ENCODE results near the gene GET3. TPM values are rescaled to one million over a fixed set of nuclear protein-coding genes. Genes with fewer than 3 reads are reported as not detected.

Gene GET3
- total and polyA plus RNA-seq, 2 of the 4 experiments (the other 2 are of a cell fraction), result 129 to 152 TPM

DNA sequence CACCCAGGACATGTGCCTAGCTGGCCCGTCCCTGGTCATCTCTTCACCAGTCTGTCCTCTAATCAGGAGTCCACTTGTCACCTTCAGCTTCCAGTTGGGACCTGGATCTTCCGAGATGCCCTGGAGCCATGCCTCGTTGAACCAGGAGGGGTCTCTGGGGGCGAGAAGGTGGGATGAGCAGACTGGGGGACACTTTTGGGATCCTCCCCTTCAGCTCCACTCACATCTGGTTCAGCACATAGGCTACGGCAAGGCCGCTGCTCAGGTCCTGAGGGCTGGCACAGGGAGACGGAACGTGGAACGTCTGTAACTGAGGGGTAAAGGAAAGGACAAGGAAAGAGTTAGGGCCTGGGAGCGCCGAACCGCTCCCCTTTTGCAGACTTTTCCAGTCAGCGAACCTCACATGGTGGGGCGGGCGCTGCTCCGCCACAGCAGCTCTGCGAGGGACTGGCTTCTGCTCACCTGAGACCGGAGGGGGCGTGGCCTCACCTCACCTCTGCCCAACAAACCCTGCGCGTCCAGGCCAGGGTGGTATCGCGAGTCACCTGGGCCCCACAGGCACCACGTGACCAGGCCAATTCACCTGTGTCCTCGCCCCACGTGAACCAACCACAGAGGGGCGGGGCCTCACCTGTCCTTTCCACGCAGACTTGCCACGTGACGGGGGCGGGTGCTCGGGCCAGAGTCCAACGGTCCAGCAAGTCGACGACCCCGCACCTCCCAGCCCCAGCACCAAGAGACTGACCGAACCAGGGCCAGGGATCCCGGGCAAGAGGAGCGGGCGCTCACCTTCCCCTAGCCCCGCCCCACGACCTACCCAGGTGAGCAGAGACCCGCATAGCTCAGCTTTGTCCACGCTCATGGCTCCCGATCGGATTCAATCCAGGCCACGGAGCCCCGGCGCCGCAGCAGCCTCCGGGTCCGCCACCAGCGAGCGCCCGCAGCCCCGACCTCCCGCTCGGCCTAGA lies 37.6 kb downstream of the GET3 start, which contains the start of gene HOOK2:
Gene HOOK2 (minus strand): TSS at position 965 of the 968 bp plus-strand sequence. CDS start 103 bp downstream, at position 862.
- Histone ChIP-seq H3K14ac (replicated peaks; ENCODE audit: low read depth, low read length) (peak within 1 kb of the TSS; percentile 65), H3K9me1 (ENCODE audit: insufficient read depth, low read length) (peaks cover 18% of the 10 kb centered on the region), H3K4me2 (ENCODE audit: low read depth, low read length) (peak within 1 kb of the TSS; percentile 79), H3K27me3 (ENCODE audit: control insufficient read depth, insufficient read depth, low read length) (no peaks in the 10 kb centered on the region), H3K23ac (ENCODE audit: low read depth, low read length) (0 out of 2 replicates have a peak within 1 kb of the TSS, but pooled peaks have one; percentile 52), H3K9me3 (ENCODE audit: control insufficient read depth, insufficient read depth, low read length) (no peaks in the 10 kb centered on the region), H2BK15ac (ENCODE audit: low read depth, low read length) (peak within 1 kb of the TSS; percentile 21; the same call in 1 of the 3 replicates), H2BK20ac (ENCODE audit: low read depth, low read length) (0 out of 2 replicates have a peak within 1 kb of the TSS, but pooled peaks have one; percentile 73), H3K56ac (ENCODE audit: extremely low read depth, insufficient read depth, low read length) (no peak within 1 kb of the TSS), H3K4me1 (ENCODE audit: control insufficient read depth, insufficient read depth, low read length) (peaks cover 17% of the 10 kb centered on the region), H2AK9ac (replicated peaks; ENCODE audit: low read depth, low read length, poor library complexity) (peak within 1 kb of the TSS; percentile 95), H3K4me3 (ENCODE audit: insufficient read depth, low read depth, low read length) (peak within 1 kb of the TSS; percentile 75), H3K9ac (ENCODE audit: low read depth, low read length) (peak within 1 kb of the TSS; percentile 71), H2AK5ac (ENCODE audit: low read depth, low read length) (peak within 1 kb of the TSS; percentile 94), H2BK5ac (ENCODE audit: low read depth, low read length, poor library complexity, severe bottlenecking) (peak within 1 kb of the TSS; percentile 37), H3K4ac (ENCODE audit: low read depth, low read length) (peak within 1 kb of the TSS; percentile 91), H3K79me1 (ENCODE audit: low read depth in 1 of 2, low read length in 2 of 2) (peaks cover 0 to 32% of the 10 kb centered on the region in 2 experiments; a peak in 3 of 4 replicates), H2AFZ (replicated peaks; ENCODE audit: low read length, poor library complexity) (peak within 1 kb of the TSS; percentile 97), H4K8ac (ENCODE audit: low read depth in 2 of 2, low read length in 2 of 2) (peak within 1 kb of the TSS; percentile 31 to 95; a peak in 3 of 4 replicates), H3K18ac (ENCODE audit: low read depth, low read length) (peak within 1 kb of the TSS; percentile 33), H2BK120ac (ENCODE audit: low read depth, low read length) (peak within 1 kb of the TSS; percentile 81), H4K91ac (ENCODE audit: insufficient read depth, low read depth, low read length) (peak within 1 kb of the TSS; percentile 81), H4K5ac (ENCODE audit: low read depth, low read length) (peak within 1 kb of the TSS; percentile 43), H3K36me3 (ENCODE audit: control insufficient read depth, insufficient read depth, low read length) (no peaks in the 10 kb centered on the region; the same call in 1 of the 2 replicates), H3K27ac (ENCODE audit: insufficient read depth, low read length) (peak within 1 kb of the TSS; percentile 51), H4K20me1 (ENCODE audit: insufficient read depth, low read length) (no peaks in the 10 kb centered on the region)
- dilution Hi-C loops (cut with HindIII; ENCODE audit: low sequenced_read_pairs, unreplicated experiment), result no loop called here
- 9% methylated on average over 26 of the region's 58 CpGs; no CpG with 5 or more reads in 1 of the 2 experiments for WGBS, 2 experiments (ENCODE audit: extremely low coverage in 2 of 2, insufficient read length in 1 of 2)
- CTCF ChIA-PET, result interaction anchor here (1.3 to 1.4 kb wide), 2 partner anchors 9 to 17 kb away, joined by 3 to 4 read pairs; no protein-coding TSS in a partner anchor
- BruUV-seq (replicated peaks), result no TSS peak
- in situ Hi-C loops (cut with MboI; ENCODE audit: low sequenced_read_pairs), result loop anchor here (5.0 to 25.0 kb wide), 2 partner anchors 62 to 1062 kb away; partner anchors contain the start of gene MAST1
- intact Hi-C loops (cut with micrococcal nuclease), result no loop called here
- DNase-seq (no peak), ATAC-seq (ENCODE audit: low read depth) (no peak)
- TF ChIP-seq RCOR1 (IDR thresholded peaks at IDR 0.05; ENCODE audit: insufficient replicate concordance, low read length) (no peak), MXI1 (IDR thresholded peaks at IDR 0.05; ENCODE audit: borderline replicate concordance, low read depth, low read length) (peak; percentile 31; the same call in 1 of the 2 replicates), RFX5 (IDR thresholded peaks at IDR 0.05; ENCODE audit: low read depth, low read length) (no peak), MAZ (IDR thresholded peaks at IDR 0.05; ENCODE audit: borderline replicate concordance, low read depth, low read length) (no peak), USF2 (IDR thresholded peaks at IDR 0.05; ENCODE audit: low read depth, low read length) (peak; percentile 63), NFE2L2 (IDR thresholded peaks at IDR 0.05; ENCODE audit: low read depth, low read length) (no peak), MAFK (IDR thresholded peaks at IDR 0.05; ENCODE audit: low read depth, low read length) (no peak), BHLHE40 (IDR thresholded peaks at IDR 0.05; ENCODE audit: low read depth, low read length) (no peak)
- TF ChIP-seq, protein P1, sequence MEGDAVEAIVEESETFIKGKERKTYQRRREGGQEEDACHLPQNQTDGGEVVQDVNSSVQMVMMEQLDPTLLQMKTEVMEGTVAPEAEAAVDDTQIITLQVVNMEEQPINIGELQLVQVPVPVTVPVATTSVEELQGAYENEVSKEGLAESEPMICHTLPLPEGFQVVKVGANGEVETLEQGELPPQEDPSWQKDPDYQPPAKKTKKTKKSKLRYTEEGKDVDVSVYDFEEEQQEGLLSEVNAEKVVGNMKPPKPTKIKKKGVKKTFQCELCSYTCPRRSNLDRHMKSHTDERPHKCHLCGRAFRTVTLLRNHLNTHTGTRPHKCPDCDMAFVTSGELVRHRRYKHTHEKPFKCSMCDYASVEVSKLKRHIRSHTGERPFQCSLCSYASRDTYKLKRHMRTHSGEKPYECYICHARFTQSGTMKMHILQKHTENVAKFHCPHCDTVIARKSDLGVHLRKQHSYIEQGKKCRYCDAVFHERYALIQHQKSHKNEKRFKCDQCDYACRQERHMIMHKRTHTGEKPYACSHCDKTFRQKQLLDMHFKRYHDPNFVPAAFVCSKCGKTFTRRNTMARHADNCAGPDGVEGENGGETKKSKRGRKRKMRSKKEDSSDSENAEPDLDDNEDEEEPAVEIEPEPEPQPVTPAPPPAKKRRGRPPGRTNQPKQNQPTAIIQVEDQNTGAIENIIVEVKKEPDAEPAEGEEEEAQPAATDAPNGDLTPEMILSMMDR (conservative IDR thresholded peaks at IDR 0.05; ENCODE audit: low read depth, low read length), result no peak
- POLR2A ChIA-PET (ENCODE audit: unreplicated experiment), result no interaction called here
